GM19395 (cell line): ENCODE results near the gene HMGCL.
"Not testable (repeated sequence)": the region's sequence is repeated elsewhere in the genome, so short reads cannot be mapped to it uniquely, and the experiment has no call there.

Experiments
- ATAC-seq: cut with Tn5 transposase; IDR thresholded peaks from one replicate; pipeline ENCODE4 v1.9.1; 2021; ENCODE audit warnings: mild to moderate bottlenecking, moderate library complexity; ENCODE audit not compliant: unreplicated experiment

Gene HMGCL

DNA sequence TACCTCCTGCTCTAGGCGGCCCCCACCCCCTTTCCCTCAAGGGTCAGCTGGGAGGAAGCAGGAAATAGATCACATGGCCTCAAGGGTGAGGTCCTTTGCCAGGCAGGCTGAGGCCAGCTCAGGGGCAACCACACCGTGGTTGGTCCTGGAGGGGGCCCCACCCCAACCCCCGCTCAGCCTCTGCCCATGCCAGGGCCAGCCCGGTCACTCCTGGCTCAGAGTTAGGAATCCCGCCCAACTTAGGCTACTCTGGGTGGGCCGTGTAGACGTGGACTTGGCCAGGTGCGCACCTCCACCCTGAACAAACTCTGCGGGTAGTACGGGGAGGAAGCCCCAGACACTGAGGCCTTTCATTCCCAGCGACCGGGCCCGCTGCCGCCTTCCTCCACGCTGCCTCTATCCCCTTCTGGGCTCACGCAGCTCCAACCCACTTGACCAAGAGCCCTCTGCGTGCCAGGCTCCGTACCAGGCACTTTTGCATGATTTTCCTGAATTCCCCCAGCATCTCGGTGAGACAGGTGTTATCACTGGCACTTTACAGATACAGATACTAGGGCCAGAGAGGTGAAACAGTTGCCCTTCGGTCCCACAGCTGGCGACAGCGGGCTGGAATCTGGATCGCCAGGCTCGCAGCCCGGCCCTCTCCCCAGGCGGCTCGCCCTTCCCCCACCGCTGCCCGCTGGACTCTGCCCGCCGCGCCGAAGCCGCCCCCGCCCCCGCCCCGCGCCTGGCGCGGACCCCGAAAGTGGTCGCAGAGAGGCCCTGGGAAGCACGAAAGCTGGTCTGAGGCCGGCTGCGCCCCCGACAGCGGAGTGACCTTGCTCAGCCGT lies 25.4 kb downstream of the HMGCL start:
- peak; percentile 5 for ATAC-seq

DNA sequence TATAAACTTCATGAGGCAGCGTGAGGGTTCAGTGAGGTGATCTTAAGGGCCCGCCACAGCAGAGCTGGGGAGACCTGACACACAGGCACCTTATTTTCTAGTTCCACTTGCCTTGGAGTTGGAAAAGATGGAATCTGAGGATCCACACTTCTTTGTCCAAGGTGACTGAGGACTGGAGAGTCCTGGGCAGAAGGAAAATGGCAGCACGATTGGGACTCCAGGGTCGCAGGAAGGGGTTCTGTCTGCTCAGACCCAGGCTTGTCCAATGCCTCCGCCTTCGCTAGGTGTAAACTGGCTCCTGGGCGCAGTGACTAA lies 26.0 kb downstream of the HMGCL start:
- no peak for ATAC-seq

DNA sequence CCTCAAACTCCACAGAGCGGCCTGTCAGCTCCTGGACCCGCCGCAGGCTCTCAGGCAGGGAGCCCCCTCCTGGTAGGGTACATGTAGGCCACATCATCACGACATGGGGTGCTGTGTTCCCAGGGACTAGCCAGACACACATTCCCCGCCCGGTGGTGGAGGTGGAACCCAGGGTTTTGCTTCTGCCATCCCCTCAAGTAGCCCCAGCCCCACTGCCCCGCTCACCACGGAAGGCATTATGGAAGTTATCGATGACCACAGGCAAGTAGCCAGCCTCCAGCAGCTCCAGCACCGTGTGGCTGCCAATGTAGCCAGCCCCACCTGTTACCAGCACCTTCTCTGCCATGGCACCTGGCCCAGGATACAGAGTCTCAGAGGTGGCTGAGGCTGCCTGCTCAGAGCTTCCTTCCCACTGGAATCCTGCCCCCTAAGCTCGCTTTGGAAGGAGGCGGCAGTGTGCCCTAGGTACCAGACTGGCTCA lies 26.5 kb downstream of the HMGCL start:
- ATAC-seq, result no peak

DNA sequence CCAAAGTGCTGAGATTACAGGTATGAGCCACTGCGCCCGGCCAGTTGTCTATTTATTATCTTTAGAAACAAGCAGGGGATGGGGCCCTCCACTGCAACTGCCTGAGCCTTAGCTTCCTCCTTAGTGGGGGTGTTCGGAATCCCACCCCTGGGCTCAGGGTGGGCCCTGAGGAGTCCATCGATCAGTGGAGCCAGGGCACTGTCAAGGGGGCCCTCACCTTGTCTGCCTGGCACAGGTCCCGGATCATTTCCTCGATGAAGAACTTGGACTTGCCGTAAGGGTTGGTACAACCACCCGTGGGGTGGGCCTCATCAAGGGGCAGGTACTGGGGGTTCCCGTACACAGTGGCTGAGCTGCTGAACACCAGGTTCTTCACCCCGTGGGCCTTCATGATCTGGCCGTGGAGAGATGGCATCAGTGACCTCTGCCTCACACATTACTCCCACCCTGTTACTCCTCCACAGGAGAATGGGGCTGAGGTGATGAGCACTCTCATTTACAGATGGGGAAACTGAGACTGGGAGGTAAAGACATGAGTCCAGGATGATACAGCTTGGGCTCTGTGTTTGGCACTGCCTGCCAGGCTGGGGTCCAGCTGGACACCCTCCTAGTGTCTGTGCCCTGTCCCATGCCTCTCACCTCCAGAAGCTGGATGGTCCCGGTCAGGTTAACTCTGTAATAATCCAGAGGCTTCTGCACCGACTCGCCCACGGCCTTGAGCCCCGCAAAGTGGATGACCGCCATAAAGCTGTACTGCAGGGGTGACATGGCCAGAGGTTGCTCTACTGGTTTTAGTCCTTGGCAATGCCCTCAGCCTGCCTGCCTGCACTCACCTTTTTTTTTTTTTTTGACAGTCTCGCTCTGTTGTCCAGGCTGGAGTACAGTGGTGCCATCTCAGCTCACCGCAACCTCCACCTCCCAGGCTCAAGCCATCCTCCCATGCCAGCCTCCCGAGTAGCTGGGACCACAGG lies 27.5 kb downstream of the HMGCL start:
- no peak for ATAC-seq

GRCh38 chr1:23796466-23797271 lies 28.6 kb downstream of the HMGCL start:
- no peak for ATAC-seq

- ATAC-seq, result no peak
Observed at GRCh38 chr1:23795676-23796465, 29.4 kb downstream of the HMGCL start.

DNA sequence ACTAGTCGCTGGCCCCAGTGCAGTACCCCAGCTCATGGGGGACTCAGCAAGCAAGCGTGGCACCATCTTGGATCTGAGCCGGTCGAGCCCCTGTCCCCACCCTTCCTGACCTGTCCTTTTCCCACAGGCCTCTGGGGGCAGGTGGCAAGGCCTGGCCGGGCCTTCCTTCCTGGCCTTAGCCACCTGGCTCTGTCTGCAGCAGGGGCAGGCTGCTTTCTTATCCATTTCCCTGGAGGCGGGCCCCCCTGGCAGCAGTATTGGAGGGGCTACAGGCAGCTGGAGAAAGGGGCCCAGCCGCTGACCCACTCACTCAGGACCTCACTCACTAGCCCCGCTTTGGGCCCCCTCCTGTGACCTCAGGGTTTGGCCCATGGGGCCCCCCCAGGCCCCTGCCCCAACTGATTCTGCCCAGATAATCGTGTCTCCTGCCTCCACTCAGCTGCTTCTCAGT lies 30.5 kb downstream of the HMGCL start:
- not testable (repeated sequence) for ATAC-seq

GRCh38 chr1:23793861-23794731 lies 31.1 kb downstream of the HMGCL start:
- ATAC-seq, result no peak

DNA sequence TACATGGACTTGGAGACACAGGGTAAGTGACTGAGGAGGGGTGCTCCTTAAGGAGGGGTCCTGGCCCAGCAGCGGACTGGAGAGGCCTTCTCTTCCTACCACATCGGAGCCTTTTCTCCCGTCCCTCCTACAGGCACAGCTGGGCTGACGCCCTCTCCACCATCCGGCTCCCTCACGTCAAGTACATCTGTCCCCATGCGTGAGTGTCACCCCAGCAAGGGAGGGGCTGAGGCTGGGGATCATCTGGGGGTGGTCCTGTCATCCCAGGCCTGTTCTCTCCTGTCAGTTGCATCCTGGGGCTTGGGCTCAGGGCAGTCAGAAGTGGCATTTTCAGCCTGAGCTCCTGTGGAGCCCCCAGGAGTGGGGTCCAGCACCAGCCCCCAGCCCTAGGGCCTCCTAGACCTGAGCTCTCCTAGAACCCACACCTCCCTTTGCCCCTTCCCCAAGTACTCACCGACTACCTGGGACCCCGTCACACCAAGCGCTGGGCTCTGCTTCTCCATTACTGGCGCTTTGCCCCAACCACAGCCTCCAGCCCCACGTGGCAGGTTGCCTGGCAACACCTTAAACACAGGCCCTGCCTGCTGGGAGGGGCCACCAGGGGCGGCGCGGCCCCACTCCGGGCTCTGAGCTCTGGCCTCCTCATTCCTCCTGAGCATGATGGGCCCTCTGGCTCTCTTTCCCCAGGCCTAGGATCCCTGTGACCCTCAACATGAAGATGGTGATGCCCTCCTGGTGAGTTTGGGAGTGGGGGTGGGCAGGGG lies 32.0 kb downstream of the HMGCL start:
- ATAC-seq, result no peak

DNA sequence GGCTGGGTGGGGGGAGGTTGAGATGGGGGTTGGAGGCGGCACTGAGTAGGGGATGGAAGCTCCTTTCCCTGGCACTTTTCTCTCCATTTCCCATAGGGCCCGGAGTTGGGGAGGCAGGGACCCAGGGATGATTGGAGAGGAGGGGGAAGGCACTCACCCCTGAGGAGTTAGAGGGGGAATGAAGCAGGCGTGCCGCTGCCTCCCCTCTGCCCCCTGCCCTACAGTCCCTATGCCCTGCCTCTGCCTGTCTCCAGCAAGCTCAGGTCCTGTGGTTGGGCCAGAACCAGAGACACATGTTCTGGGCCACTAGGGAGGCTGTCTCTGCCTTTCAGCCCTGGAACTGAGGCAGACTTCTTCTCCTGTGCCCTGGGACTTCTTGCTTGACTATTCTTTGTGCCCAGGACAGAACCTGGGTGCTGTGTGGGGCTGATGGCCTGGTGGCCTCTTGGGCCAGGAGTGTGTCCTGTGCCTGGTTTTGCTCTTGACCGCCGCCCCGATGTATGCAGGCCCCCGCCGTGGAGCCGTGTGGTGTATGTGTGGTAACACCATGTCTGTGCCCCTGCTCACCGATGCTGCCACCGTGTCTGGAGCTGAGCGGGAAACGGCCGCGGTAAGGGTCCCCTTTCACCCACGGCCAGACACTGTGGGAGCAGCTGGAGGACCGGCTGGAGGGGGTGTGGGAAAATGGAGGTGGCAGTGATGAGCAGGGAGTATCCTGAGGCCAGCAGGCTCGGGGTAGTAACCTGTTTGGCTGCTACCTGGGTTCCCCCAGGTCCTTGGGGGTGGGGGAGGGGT lies 32.9 kb downstream of the HMGCL start:
- no peak for ATAC-seq

GRCh38 chr1:23791516-23792047 lies 33.6 kb downstream of the HMGCL start:
- peak; percentile 5 for ATAC-seq

- peak; percentile 85 for ATAC-seq
Observed at GRCh38 chr1:23790696-23791515, 34.3 kb downstream of the HMGCL start, which contains the start of gene LYPLA2. Gene LYPLA2 (plus strand): TSS chr1:23791145. CDS start chr1:23792683, 1,538 bp downstream.

GRCh38 chr1:23788695-23789094 lies 36.5 kb downstream of the HMGCL start:
- ATAC-seq, result no peak

- ATAC-seq, result no peak
Observed at GRCh38 chr1:23787701-23788100, 37.5 kb downstream of the HMGCL start.

GRCh38 chr1:23784846-23785245 lies 40.4 kb downstream of the HMGCL start:
- no peak for ATAC-seq

GRCh38 chr1:23783141-23783540 lies 42.1 kb downstream of the HMGCL start:
- ATAC-seq, result not testable (repeated sequence)
